Sciatic nerve (tissue), 2 donors: ENCODE data around the gene SEMA6A. TPM values are rescaled to one million over a fixed set of nuclear protein-coding genes. Genes with fewer than 3 reads are reported as not detected.

ENCODE experiments used
- ATAC-seq: fragments of 200-7000 bp; cut with Tn5 transposase; one replicate; pipeline ENCODE4 v1.9.1; 2020; ENCODE audit warnings: mild to moderate bottlenecking, moderate library complexity
- DNase-seq: peaks from one replicate; pipeline ENCODE4 v3.0.0-alpha.2; 2020; ENCODE audit warnings: low spot score
- intact Hi-C: fragments of 100-400 bp; cut with DNase I; formaldehyde crosslinking; loops from one replicate; pipeline ENCODE4 v1.14.2; 2022
- total RNA-seq: library from RNA; stranded (reverse); fragmentation: NEBNext Ultra II Directional; extraction: Animal tissue kit (Norgen Biotek cat#: 25700); gene quantifications from one replicate; pipeline ENCODE4 v1.2.1, GENCODE V29; 2021
- donor health status: DM: no; HTN: no; CAD: no.
- donor health status: DM: no; HTN: no; CAD: no.

The SEMA6A gene
- total RNA-seq, 1 donor from 2014 or later = 35.4 TPM

DNA sequence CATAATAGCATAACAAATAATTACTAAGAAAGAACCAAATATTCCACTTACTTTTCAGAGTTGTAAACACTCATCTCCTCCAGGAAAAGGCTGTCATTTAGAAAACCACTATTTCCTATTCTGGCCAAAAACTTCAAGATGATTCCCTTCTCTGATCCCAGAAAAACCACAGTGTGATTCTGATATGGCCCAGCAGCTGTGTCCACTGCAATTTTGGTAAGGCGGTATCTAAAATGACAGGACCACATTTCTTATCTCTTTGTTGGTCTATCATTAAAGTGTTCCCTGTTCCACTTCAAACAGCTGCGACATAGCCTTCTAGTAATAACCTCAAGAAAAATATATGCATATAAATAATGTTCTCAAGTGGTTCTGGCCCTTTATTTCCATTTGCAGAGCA, 96.1 kb downstream of the SEMA6A start:
- ATAC-seq = no peak
- no peak for DNase-seq
- intact Hi-C loops = no loop called here

DNA sequence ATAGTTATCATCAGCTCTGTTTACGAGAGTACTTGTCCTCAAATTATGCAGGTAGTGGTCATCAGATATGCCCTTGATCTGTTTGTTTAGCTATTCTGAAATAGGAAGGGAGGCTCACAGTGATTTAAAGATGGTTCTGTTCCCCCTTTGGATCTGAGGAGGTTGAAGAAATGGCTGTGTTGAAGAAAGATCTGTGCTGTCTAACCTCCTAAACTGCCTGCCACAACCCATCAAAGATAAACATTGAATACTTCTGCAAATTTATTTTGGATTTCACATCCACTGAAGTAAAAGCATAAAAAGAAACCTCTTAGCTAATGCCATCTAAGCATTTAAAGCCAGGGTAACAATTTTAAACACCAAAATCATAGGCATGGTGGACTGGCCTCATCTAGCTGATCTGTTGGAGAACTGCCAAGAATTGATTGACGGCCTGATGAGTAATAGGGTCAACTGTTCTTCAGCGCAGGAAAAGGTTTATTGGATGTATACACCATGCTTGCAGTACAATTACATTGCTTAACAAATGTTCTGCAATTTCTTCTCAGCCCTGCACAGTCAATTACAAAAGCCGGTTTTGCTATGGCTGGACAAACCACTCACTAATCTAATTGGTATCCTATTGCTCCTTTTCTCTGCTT, 97.6 kb downstream of the SEMA6A start:
- ATAC-seq (no peak), DNase-seq (no peak)
- intact Hi-C loops = no loop called here

DNA sequence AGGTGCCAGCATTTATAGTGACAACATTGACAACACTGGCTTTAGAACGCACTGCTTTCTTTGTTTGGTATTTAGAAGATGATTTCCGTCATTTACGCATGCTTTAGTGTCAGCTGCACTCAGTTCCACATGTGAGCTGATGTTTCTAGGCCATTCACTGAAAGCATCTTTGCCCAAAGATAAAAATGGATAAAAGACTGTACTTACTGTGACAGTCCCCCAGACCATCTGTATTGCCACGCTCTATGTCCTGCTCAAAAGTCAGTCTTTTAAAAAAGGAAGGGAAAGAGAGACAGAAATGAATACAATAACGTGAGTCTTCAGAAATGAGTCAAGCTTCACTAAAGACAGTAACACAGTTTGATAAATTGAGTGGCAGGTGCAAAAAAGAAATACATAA, 99.3 kb downstream of the SEMA6A start:
- no peak for DNase-seq
- intact Hi-C loops = no loop called here
- ATAC-seq = no peak

DNA sequence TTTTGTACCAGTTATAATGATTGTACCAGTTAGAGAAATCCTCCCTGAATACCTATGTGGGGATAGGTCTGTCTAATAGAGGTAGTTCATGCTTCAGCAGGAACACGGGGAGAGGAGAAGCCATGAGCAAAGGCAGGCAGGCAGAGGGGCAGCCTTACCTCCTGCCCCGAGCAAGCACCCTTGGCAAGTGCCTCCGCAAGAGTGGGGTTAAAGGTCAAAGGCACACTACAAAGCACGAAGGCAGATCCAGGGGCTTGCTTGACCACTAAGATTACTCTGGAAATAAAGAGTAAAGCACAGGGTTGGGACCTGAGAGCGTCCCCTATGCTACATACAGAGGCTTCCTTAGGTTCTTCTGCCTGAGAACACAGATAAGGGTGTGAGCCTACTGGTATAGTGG, 100.9 kb downstream of the SEMA6A start:
- ATAC-seq (no peak), DNase-seq (no peak)
- intact Hi-C loops = no loop called here

DNA sequence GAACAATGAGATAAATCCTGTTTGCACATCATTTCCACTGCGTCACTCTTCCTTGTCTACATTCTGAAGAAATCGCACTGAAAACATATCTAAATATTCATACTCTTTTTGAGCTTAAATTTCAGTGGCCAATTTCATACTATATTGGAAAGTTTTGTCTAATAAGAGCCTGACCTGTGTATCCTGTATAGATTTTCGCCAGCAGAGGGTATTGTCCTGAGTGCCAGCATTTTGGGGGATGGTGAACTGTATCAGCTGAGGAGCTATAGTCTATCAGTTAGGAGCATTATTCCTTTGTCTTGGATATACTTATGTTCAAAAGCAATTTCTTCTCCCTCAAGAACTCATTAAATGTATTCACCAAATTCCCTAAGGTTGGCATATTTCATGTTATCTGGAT, 102.3 kb downstream of the SEMA6A start:
- intact Hi-C loops = no loop called here
- ATAC-seq = no peak
- no peak for DNase-seq

DNA sequence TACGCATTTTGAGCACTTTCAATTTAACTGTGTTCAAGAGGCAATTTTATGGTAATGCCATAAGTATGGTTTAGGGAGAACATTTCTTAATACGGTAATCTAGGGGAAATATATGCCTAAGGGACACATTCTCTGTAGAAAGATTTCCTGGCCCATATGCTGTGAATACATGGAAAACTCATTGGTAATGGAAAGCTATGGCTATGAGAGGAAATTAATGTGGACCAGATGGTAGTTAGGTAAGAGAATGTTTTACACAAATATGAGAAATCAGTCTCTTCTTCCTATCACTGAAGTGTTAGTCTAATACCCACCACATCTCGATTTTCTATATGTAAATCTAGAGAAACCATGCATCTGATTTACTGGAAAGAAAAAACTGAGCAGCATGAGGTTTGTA, 105.0 kb downstream of the SEMA6A start:
- intact Hi-C loops = no loop called here
- ATAC-seq (no peak), DNase-seq (no peak)

DNA sequence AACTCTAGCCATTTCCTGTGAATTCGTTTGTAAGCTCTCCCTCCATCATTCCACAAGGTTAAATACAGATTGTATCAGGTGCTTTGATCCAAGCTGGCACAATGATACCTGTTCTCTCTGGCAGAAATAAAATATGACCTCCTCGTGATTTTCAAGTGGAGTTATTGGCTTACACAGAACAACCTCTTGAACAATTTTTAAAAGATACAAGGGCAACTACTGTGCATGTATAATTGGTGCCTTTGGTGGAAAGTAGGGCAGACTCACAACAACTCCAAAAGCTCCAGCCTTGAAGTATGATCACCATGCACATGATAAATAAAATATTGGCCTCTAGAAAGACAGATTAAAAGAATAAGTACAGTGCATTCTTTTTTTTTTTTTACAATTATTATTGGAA, 106.0 kb downstream of the SEMA6A start:
- ATAC-seq (no peak), DNase-seq (no peak)
- intact Hi-C loops = no loop called here

DNA sequence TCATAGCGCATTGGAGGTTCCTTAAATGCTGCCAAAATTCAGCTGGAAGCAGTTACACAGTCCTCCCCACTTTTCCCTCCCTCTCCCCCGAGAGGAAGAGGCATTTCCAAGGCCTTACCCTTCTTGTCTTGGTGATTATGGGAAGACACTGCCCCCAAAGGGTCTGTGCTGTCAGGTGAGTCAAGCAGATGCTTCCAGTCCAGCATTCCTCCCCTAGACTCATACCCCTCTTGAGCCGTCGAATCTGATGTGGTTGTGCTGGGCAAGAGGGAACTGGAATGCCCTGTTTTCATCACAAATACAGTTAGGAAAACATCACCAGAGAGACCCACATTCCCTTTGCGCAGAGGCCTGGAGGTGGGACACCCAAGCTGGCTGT, 107.2 kb downstream of the SEMA6A start:
- DNase-seq (no peak), ATAC-seq (peak; percentile 26)
- intact Hi-C loops = no loop called here

DNA sequence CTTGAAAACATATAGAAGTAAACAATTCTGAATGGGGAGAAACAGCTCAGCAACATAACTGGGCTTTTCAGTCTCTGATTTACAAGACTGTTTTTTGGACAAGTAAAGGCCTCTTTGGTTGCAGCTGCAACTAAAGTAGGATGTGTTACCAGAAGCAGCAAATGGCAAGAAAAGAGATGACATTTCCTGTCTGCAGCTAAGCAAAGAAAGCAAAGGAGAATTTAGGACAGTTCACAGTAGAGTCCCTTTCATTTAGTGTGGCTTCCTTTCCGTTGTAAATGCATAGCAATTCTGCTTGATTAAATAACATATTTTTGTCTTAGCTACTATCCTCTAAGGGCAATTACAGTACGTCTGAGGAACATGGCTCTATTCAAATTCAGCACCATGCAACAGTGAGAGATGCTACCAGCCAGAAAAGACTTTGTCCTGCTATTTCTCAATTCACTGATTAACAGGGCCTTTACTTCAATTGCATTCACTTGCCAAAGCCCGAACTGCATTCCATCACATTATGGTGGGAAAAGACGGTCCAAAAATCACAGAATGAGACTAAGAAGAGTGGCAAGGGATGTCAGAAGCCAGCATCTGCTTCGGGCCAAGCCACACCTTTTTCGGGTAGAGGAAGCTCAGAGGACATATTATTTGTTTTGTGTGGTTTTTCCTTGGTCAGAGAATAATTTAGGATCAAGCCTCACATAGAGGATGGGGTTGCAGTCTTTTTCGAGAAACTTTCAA, 107.7 kb downstream of the SEMA6A start:
- no peak for DNase-seq
- intact Hi-C loops = no loop called here
- peak; percentile 55 for ATAC-seq

DNA sequence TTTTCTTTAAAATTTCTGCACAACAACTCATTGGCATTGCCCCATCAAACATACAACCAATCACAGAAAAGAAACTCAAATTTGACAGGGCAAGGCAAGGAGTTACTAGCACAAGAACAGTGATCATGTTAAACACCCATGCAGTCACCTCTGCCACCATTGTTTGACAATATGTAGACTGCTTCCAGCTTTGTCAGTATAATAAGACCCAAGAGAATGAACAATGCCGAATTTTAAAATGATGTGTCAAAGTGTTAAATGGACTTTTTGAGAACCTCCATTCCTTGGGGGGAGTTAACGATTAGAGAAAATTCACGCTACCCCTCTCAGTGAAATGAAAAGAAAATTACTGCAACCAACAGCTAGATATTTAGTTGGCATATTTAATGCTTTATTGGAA, 109.2 kb downstream of the SEMA6A start:
- no peak for ATAC-seq
- no peak for DNase-seq
- intact Hi-C loops = no loop called here

DNA sequence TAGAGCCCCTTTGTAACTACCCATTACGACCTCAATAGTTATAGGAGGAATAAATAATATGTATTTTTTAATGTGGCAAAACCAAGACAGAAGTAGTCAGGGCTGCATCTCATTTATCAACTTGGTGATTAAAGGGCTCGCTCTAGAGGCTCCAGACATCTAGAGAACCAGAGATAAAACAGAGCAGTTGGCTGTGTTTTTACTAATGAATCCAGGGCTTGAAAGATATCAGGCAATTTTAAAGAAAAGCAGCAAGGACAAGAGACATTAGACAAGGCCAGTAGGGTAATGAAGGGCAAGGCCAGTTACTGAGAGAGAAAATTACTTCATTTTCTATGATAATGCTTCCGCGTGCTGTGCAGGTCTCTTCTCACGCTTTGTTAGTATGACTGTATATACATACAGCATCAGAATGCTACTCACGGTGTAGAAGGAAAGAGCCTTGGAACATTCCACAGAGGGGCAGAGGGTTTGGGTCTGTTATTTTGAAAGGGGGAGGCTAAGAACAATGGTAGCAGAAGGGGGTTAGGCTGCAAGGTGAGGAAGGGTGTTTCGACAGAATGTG, 110.4 kb downstream of the SEMA6A start:
- intact Hi-C loops = no loop called here
- DNase-seq = no peak
- ATAC-seq = no peak

DNA sequence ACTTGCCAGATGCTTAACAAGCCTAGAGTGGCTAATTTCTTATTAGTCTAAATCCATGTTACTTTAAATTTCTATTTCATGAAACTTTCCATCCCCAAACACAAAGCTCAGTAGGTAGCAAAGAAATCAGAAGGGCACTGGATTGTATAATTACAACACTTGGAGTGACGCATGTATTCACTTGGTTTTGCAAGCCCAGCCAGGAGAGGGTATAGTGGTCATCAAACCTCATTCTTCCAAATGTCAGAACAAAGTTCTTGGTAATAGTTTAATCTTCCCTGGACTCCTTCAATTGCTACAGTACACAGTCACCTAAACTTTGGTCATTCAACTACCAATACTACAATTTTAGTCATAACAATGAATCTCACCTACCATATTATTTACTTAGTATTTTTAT, 112.1 kb downstream of the SEMA6A start:
- DNase-seq (no peak), ATAC-seq (no peak)
- intact Hi-C loops = no loop called here

DNA sequence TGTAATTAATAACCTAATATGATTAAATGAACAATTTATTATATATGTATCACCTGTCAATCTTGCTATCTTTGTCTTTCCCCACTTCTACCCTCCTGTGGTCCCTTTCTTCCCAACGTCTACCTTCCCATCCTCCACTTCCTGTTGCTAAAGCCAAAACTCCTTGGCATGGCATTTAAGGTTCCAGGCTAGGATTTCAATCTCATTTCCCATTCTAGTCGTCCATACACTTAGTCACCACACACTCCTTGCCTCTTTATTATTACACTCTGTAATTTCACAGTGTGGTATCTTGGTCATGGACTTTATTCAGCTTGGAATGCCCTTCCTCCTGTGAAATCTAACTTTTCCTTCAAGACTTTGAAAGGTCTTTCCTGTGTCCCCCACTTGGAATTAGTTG, 115.3 kb downstream of the SEMA6A start:
- intact Hi-C loops = no loop called here

DNA sequence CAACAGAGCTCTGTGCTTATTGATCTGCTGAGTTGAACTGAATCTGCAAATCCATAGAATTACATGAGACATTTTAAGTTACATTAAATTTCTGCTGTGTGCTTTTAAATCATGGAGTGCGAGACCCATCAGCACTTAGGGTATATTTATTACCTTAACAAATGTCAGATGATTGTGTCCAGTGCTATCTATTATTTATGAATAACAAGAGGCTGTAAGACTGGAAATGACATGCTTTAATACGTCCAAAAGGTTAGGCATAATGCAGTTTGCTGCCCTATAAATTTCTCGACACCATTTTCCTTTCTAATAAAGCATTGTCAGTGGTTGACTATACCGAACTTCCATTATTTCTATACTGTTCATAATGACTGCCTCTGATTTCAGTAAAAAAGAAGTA, 117.6 kb downstream of the SEMA6A start:
- ATAC-seq (no peak), DNase-seq (no peak)
- intact Hi-C loops = no loop called here

More for the DNA sequence above, 115.3 kb downstream of the SEMA6A start:
- DNase-seq (no peak), ATAC-seq (no peak)

DNA sequence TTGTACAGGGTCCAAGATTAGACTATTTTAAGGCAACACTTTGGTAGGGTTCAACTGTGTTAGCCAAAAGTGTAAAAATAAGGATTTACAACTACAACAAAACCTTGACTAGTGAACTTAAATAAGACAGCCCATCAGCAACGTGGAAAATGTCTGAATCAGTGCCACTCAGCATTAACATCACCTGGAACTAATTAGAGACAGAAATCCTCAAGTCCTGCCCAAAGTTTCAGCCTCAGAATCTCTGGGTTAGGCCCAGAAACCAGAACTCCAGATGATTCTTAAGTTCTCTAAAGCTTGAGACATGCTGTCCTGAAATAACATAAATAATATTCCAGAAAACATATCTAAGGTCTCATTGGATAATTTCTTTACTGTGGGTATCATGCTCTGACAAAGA, 118.6 kb downstream of the SEMA6A start:
- ATAC-seq (no peak), DNase-seq (no peak)
- intact Hi-C loops = no loop called here

DNA sequence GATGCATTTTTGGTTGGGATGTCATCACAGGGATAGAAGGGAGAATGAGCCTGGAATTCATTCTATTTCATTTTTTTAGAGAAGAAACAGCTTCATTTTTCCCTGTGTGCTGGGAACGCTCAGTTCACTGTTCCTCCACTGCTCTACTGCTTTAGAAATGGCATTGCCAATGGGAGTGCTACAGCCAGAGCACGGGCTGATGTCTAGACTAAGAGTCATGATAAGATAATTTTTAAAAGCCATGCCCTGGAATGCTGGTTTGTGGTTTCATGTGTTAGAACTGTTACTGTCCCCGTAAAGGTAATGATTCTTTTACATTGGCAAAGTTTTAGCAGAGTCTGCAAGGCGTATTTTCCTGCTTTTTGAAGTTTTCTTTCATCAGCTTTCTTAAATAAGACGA, 119.6 kb downstream of the SEMA6A start:
- intact Hi-C loops = no loop called here
- peak; percentile 61 for ATAC-seq
- DNase-seq = no peak

DNA sequence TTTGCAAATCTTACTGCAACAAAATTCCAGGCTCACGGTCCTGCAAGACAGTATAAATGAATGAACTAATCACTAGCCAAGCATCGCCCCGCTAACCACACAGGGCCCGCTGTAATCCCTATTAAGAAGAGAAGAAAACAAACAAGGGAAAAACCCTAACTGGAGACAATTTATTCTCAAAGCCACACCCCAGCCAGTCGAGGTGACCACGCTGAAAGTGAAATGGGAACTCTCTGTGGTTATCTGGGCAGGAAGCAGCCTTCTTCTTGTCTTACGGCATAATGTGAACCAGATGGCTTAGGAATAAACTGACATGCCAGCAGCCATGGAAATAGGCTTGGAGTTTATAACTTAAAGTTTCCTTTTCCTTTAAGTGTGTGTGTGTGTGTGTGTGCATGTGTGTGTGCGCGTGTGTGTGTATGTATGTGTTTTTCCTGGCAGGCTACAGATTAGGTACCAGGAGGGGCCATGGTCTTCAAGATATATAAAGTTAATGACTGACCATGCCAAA, 120.2 kb downstream of the SEMA6A start:
- peak; percentile 92 for ATAC-seq
- intact Hi-C loops = no loop called here
- DNase-seq = no peak

DNA sequence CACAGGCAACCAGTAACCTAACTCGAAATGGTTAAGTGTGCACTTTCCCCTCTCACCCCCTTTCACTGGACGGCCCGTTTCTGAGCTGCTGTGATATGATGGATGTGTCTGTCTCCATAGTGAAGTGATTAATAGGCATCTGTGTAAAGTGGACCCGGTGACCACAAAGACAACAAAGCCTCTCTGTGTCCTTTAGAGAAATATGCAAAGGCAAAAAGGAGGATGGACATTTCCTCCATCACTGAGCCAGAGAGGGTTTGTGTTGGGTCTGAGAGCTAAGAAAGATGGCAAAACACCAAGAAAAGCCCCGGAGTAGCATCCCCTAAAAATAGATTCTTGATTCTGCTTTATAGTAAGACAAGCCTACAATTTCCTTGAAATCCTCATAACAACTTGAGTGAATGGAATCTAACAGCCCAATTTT, 120.6 kb downstream of the SEMA6A start:
- ATAC-seq = peak; percentile 36
- intact Hi-C loops = no loop called here
- no peak for DNase-seq

DNA sequence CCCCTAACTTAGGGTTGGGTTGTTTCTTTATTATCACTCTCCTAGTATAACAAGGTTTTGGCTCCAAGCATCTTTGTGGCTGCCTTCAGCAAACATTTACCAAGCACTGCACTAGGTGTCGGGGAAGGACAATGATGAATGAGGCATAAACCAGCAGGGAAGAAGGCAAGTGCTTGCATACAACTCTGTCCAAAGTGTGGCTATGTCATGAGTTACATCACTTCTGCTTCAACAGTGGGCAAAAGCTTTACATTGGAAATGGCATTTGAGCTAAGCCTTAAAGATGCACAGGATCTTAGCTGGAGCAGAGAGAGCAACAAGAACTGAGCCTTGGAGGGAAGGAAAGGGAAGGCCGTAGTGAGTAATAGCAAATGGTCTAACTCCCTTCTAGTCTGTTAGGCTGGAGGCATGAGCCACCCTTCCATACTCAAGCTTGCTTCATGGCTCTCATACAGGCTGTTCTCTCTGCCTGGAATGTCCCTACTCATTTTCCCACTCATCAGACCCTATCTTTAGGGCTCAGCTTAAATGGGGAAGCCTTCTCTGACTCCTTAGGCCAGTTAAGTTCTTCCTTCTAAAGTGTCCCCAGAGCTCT, 121.8 kb downstream of the SEMA6A start:
- DNase-seq (no peak), ATAC-seq (no peak)
- intact Hi-C loops = no loop called here

DNA sequence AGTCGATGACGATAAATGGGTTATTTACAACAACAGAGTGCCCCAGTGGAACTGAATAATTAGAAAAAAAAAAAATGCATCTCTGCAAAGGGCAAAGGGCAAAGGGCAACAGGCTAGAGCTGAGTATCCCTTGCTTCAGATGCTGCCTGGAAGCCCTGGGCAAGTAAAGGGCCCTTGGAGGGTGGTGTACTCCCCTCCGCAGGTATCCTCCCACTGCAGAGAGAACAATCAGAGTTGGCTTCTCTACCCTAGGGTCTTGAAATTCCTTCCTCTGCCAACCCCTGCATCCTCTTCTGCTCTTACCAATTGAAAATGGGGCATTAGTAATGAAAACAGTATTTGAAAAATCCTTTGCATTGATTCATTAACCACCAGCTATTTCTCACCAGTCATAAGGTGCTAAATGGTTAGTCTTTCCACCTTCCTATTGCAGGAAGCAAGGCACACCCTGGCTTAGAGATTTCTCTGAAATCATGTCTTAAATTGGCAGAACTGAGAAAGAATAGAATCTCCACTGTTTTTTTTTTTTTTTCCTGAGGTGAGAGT, 122.6 kb downstream of the SEMA6A start:
- intact Hi-C loops = no loop called here
- ATAC-seq (no peak), DNase-seq (no peak)
